ENCODE data around the gene RRAD.
"Not testable (repeated sequence)": the region's sequence is repeated elsewhere in the genome, so short reads cannot be mapped to it uniquely, and the experiment has no call there.

Gene RRAD

GRCh38 chr16:66899310-66899944 lies 25.9 kb downstream of the RRAD start:
- DNase-seq: no peak

- DNase-seq: no peak
Observed at GRCh38 chr16:66898933-66899309, 26.4 kb downstream of the RRAD start.

- no peak for DNase-seq
Observed at GRCh38 chr16:66898207-66898606, 27.1 kb downstream of the RRAD start.

- not testable (repeated sequence) for DNase-seq
Observed at GRCh38 chr16:66896682-66897081, 28.7 kb downstream of the RRAD start.

GRCh38 chr16:66895999-66896398 lies 29.3 kb downstream of the RRAD start:
- DNase-seq: no peak

GRCh38 chr16:66895689-66895979 lies 29.7 kb downstream of the RRAD start:
- DNase-seq: no peak

- DNase-seq: peak; percentile 13 to 71
Observed at GRCh38 chr16:66894948-66895688, 30.2 kb downstream of the RRAD start.

- no peak for DNase-seq
Observed at GRCh38 chr16:66894055-66894454, 31.3 kb downstream of the RRAD start.

GRCh38 chr16:66891797-66892196 lies 33.5 kb downstream of the RRAD start:
- DNase-seq: no peak

GRCh38 chr16:66891360-66891759 lies 34.0 kb downstream of the RRAD start:
- DNase-seq: no peak

GRCh38 chr16:66890799-66891198 lies 34.5 kb downstream of the RRAD start:
- DNase-seq: no peak

GRCh38 chr16:66889622-66890021 lies 35.7 kb downstream of the RRAD start:
- no peak for DNase-seq

- no peak for DNase-seq
Observed at GRCh38 chr16:66888647-66889615, 36.4 kb downstream of the RRAD start.

- no peak for DNase-seq
Observed at GRCh38 chr16:66886914-66887313, 38.4 kb downstream of the RRAD start.

- DNase-seq: no peak
Observed at GRCh38 chr16:66886321-66886720, 39.0 kb downstream of the RRAD start.

GRCh38 chr16:66885491-66885890 lies 39.8 kb downstream of the RRAD start:
- DNase-seq: no peak

GRCh38 chr16:66882702-66883101 lies 42.6 kb downstream of the RRAD start:
- DNase-seq: no peak

- no peak for DNase-seq
Observed at GRCh38 chr16:66881964-66882508, 43.3 kb downstream of the RRAD start.

- DNase-seq: no peak
Observed at GRCh38 chr16:66881560-66881959, 43.8 kb downstream of the RRAD start.

GRCh38 chr16:66881014-66881417 lies 44.3 kb downstream of the RRAD start:
- no peak for DNase-seq

- DNase-seq: peak; percentile 86 to 92
Observed at GRCh38 chr16:66880288-66881013, 44.9 kb downstream of the RRAD start, which contains the start of gene PDP2. Gene PDP2 (plus strand): TSS chr16:66880515. CDS start chr16:66884285, 3,770 bp downstream.

- DNase-seq: no peak
Observed at GRCh38 chr16:66878067-66878466, 47.3 kb downstream of the RRAD start.
